Endothelial cell of umbilical vein (primary cell): ENCODE data around the gene NINL. TPM values are rescaled to one million over a fixed set of nuclear protein-coding genes. Genes with fewer than 3 reads are reported as not detected.

ENCODE experiments used
- BruUV-seq: library from RNA; stranded (reverse); fragments of 400-500 nt; replicated peaks from 2 replicates; lab custom pipeline; 2021; lab: Mats Ljungman, UMichigan
- CTCF ChIA-PET: fragments of 300-600, 350-600 bp; sonication (Branson Sonifier 250); formaldehyde crosslinking; loops from one replicate; lab custom pipeline; 2021; ENCODE audit warnings: antibody characterized with exemption, inconsistent platforms; lab: Charles Lee
- POLR2A ChIA-PET: fragments of 300-600, 350-600 bp; sonication (Branson Sonifier 250); formaldehyde crosslinking; loops from one replicate; lab custom pipeline; 2021; ENCODE audit warnings: antibody characterized with exemption, inconsistent platforms; lab: Charles Lee
- DNase-seq: peaks from one replicate; pipeline ENCODE4 v3.0.0-alpha.2; 2011; ENCODE audit warnings: low read depth, low spot score
- FAIRE-seq: peaks from 2 replicates; lab custom pipeline; 2011; peaks lifted over from hg19 to GRCh38; lab: Jason Lieb, UNC
- H2AFZ ChIP-seq: 2 replicates; pipeline ENCODE4 v1.6.0; 2012; ENCODE audit warnings: low read depth, low read length, control low read depth, inconsistent platforms
- H3K27ac ChIP-seq: 2 replicates; pipeline ENCODE4 v1.5.1; 2011; ENCODE audit warnings: low read depth, mild to moderate bottlenecking, control low read depth, low read length, moderate library complexity; ENCODE audit not compliant: insufficient read depth
- H3K27me3 ChIP-seq, 2 experiments: 2 replicates each; pipeline versions ENCODE4 v1.6.0 to v1.6.1; 2011; ENCODE audit warnings: low read length in 2 of 2, mixed read lengths in 1 of 2; ENCODE audit not compliant: control insufficient read depth in 2 of 2, insufficient read depth in 2 of 2
- H3K36me3 ChIP-seq, 2 experiments: 2 replicates in 1 of 2; 3 replicates in 1 of 2; pipeline ENCODE4 v1.5.1; 2011; ENCODE audit warnings: low read length in 2 of 2, mild to moderate bottlenecking in 1 of 2, moderate library complexity in 1 of 2; ENCODE audit not compliant: control insufficient read depth in 2 of 2, insufficient read depth in 2 of 2; ENCODE audit errors: extremely low read depth in 1 of 2
- H3K4me1 ChIP-seq: 3 replicates; pipeline ENCODE4 v1.5.1; 2011; ENCODE audit warnings: mild to moderate bottlenecking, low read length; ENCODE audit not compliant: control insufficient read depth, insufficient read depth; ENCODE audit errors: extremely low read depth
- H3K4me2 ChIP-seq: 2 replicates; pipeline ENCODE4 v1.6.1; 2011; ENCODE audit warnings: low read length, control low read depth, mixed read lengths; ENCODE audit not compliant: insufficient read depth
- H3K4me3 ChIP-seq, 3 experiments: fragments of 200-600 bp in 1 of 3; sonication (generic), shearing (Covaris generic) in 1 of 3; replicated peaks in 1 of 3; 2 replicates each; pipeline ENCODE4 v1.5.1; 2011 to 2016; ENCODE audit warnings: control low read depth in 3 of 3, low read length in 3 of 3, mild to moderate bottlenecking in 2 of 3, inconsistent platforms in 1 of 3, low read depth in 1 of 3, moderate library complexity in 1 of 3; ENCODE audit not compliant: insufficient read depth in 1 of 3
- H3K79me2 ChIP-seq: 2 replicates; pipeline ENCODE4 v1.6.0; 2012; ENCODE audit warnings: low read length, inconsistent platforms; ENCODE audit not compliant: control insufficient read depth, insufficient read depth
- H3K9ac ChIP-seq: replicated peaks from 2 replicates; pipeline ENCODE3; 2011; ENCODE audit warnings: low read length, control low read depth; ENCODE audit not compliant: insufficient read depth; ENCODE audit errors: extremely low read depth
- H3K9me1 ChIP-seq: replicated peaks from 3 replicates; pipeline ENCODE4 v1.6.0; 2011; ENCODE audit warnings: mild to moderate bottlenecking, low read length; ENCODE audit not compliant: control insufficient read depth, insufficient read depth; ENCODE audit errors: extremely low read depth
- H3K9me3 ChIP-seq: replicated peaks from 2 replicates; pipeline ENCODE4 v1.5.1; 2012; ENCODE audit warnings: low read length, inconsistent platforms; ENCODE audit not compliant: control insufficient read depth, insufficient read depth
- H4K20me1 ChIP-seq: replicated peaks from 2 replicates; pipeline ENCODE3; 2011; ENCODE audit warnings: mild to moderate bottlenecking, low read length; ENCODE audit not compliant: control insufficient read depth, insufficient read depth; ENCODE audit errors: extremely low read depth
- EZH2 ChIP-seq: IDR thresholded peaks from 2 replicates; pipeline ENCODE4 v1.6.1; 2012; ENCODE audit warnings: borderline replicate concordance, low read depth, mild to moderate bottlenecking, moderate library complexity, low read length, inconsistent platforms; ENCODE audit not compliant: severe bottlenecking
- FOS ChIP-seq: IDR thresholded peaks from 2 replicates; pipeline ENCODE4 v1.6.1; 2011; ENCODE audit warnings: mild to moderate bottlenecking, low read length, moderate library complexity, borderline replicate concordance; ENCODE audit not compliant: insufficient read depth
- GATA2 ChIP-seq: IDR thresholded peaks from 2 replicates; pipeline ENCODE4 v1.7.0; 2011; ENCODE audit warnings: low read depth, mild to moderate bottlenecking, moderate library complexity, mixed read lengths, low read length; ENCODE audit not compliant: insufficient read length, insufficient read depth
- JUN ChIP-seq: IDR thresholded peaks from 2 replicates; pipeline ENCODE4 v1.6.1; 2011; ENCODE audit warnings: borderline replicate concordance, low read depth; ENCODE audit not compliant: insufficient read length, insufficient read depth
- MYC ChIP-seq: IDR thresholded peaks from one replicate; pipeline ENCODE4 v1.6.1; 2011; ENCODE audit warnings: mild to moderate bottlenecking, low read depth, low read length
- POLR2A ChIP-seq: IDR thresholded peaks from 2 replicates; pipeline ENCODE4 v1.6.1; 2012; ENCODE audit warnings: low read depth, mild to moderate bottlenecking, control low read depth, low read length
- POLR2AphosphoS5 ChIP-seq: IDR thresholded peaks from 2 replicates; pipeline ENCODE4 v1.6.1; 2012; ENCODE audit warnings: low read depth, mild to moderate bottlenecking, control low read depth, low read length, moderate library complexity; ENCODE audit not compliant: insufficient read depth
- dilution Hi-C: fragments of 300-500 bp; cut with MboI; formaldehyde crosslinking; loops from one replicate; pipeline ENCODE4 v1.15.0; 2019; ENCODE audit warnings: low sequenced_read_pairs; ENCODE audit not compliant: extremely low pct_ligation_motif_present
- intact Hi-C: fragments of 100-400 bp; cut with micrococcal nuclease; formaldehyde crosslinking; loops from one replicate; pipeline ENCODE4 v1.10.0; 2022
- polyA plus RNA-seq, 4 experiments: library from polyadenylated mRNA; depleted of rRNA in 3 of 4; stranded (reverse) in 3 of 4; unstranded in 1 of 4; fragments of >200 nt; gene quantifications; 2 replicates each; pipeline versions ENCODE4 v1.2.1 to v1.2.3, GENCODE V29; 2011 to 2012; ENCODE audit warnings: missing spikeins in 1 of 4
- total RNA-seq: library from RNA; stranded (reverse); gene quantifications from 2 replicates; pipeline ENCODE4 v1.2.3, GENCODE V29; 2021
- TF ChIP-seq, protein P1 (sequence below), 2 donors: IDR thresholded peaks; 1 replicate in 1 of 2; 2 replicates in 1 of 2; pipeline ENCODE4 v1.5.1; 2011; ENCODE audit warnings: low read length in 2 of 2, mild to moderate bottlenecking in 2 of 2, moderate library complexity in 2 of 2, control low read depth in 1 of 2, inconsistent platforms in 1 of 2, low read depth in 1 of 2; ENCODE audit not compliant: insufficient read depth in 1 of 2; ENCODE audit errors: extremely low read depth in 1 of 2
- TF ChIP-seq, protein P2 (sequence below): IDR thresholded peaks from 2 replicates; pipeline ENCODE4 v1.6.1; 2011; ENCODE audit not compliant: insufficient read depth, insufficient read length

Gene NINL
- total and polyA plus RNA-seq, 2 donors (not counting 3 experiments of a cell fraction or from before 2014, with no cell fraction given): 13.2 to 25.5 TPM

DNA sequence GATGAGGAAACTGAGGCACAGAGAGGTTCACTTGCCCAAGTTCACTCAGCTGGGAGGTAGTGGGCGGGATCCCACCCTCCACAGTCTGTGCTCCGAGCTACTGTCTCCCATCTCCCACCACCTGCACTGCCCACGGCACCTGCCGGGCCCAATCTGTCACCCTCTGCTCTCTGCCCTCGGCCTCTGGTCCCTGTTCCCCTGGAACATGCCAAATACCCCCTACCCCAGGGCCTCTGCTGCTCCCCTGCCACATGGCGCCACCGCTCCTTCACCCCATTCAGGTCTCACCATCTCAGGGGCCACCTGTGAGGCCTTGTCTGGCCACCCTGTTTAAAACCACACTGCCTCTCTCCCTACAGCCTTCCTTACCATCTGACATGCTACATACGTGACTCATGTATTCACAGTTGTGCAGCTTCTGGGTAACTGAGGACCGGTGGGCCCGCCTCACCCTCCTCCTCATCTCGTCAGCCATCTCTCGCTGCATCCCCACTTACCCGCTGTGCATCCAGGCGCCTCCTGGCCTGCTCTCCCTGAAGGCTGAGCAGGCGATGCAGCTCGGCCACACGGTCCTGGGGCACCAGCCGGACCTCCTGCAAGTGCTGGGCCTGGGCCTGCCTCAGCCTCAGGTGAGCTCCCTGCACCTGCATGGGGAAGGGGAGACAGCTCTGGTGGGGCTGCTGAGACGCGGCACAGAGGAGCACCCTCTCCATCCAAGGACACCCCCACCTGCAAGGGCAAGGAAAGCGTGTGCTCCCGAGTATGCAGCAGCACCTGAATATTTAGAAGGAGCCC is 127.2 kb downstream of the NINL start:
- no peak overlapping the region for H3K27ac ChIP-seq
- H3K79me2 ChIP-seq: no peaks in the 10 kb centered on the region
- no peaks in the 10 kb centered on the region for H4K20me1 ChIP-seq
- H2AFZ ChIP-seq: no peak overlapping the region
- peaks cover 3 to 30% of the 10 kb centered on the region in 2 experiments for H3K36me3 ChIP-seq
- no peak overlapping the region for H3K4me3 ChIP-seq
- H3K4me1 ChIP-seq: no peaks in the 10 kb centered on the region
- no TSS peak for BruUV-seq
- no peak overlapping the region for H3K4me2 ChIP-seq
- no peaks in the 10 kb centered on the region for H3K27me3 ChIP-seq
- no peak for TF ChIP-seq JUN
- TF ChIP-seq POLR2A: no peak
- TF ChIP-seq MYC: no peak
- no peak for TF ChIP-seq GATA2
- TF ChIP-seq, protein P1, sequence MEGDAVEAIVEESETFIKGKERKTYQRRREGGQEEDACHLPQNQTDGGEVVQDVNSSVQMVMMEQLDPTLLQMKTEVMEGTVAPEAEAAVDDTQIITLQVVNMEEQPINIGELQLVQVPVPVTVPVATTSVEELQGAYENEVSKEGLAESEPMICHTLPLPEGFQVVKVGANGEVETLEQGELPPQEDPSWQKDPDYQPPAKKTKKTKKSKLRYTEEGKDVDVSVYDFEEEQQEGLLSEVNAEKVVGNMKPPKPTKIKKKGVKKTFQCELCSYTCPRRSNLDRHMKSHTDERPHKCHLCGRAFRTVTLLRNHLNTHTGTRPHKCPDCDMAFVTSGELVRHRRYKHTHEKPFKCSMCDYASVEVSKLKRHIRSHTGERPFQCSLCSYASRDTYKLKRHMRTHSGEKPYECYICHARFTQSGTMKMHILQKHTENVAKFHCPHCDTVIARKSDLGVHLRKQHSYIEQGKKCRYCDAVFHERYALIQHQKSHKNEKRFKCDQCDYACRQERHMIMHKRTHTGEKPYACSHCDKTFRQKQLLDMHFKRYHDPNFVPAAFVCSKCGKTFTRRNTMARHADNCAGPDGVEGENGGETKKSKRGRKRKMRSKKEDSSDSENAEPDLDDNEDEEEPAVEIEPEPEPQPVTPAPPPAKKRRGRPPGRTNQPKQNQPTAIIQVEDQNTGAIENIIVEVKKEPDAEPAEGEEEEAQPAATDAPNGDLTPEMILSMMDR (IDR thresholded peaks at IDR 0.05; ENCODE audit: extremely low read depth in 1 of 2, insufficient read depth in 1 of 2, low read depth in 1 of 2, low read length in 2 of 2): no peak
- no peak for TF ChIP-seq EZH2
- TF ChIP-seq POLR2AphosphoS5: no peak
- TF ChIP-seq, protein P2, sequence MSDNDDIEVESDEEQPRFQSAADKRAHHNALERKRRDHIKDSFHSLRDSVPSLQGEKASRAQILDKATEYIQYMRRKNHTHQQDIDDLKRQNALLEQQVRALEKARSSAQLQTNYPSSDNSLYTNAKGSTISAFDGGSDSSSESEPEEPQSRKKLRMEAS: no peak
- TF ChIP-seq FOS: no peak
- H3K9me1 ChIP-seq: no peaks in the 10 kb centered on the region
- H3K9ac ChIP-seq: no peak overlapping the region
- CTCF ChIA-PET: interaction anchor here (0.6 to 0.9 kb wide), 2 partner anchors 63 to 83 kb away, joined by 3 to 4 read pairs; no protein-coding TSS in a partner anchor
- DNase-seq (no peak), FAIRE-seq (no peak)
- POLR2A ChIA-PET: no interaction called here
- H3K9me3 ChIP-seq: no peaks in the 10 kb centered on the region
- intact Hi-C loops (no loop called here), dilution Hi-C loops (no loop called here)
